Stimulated activated CD4-positive, alpha-beta T cell treated with anti-CD3 and anti-CD28 coated beads, Interleukin-4, amount 100 ng/mL, for 1 hour (primary cell): ENCODE data around the gene RALGAPA2.
"Not testable (repeated sequence)": the region's sequence is repeated elsewhere in the genome, so short reads cannot be mapped to it uniquely, and the experiment has no call there.

ENCODE experiments used
- DNase-seq: peaks from one replicate; pipeline ENCODE4 v3.0.0-alpha.2; 2020

Gene RALGAPA2

GRCh38 chr20:20566516-20566915 is 145.9 kb downstream of the RALGAPA2 start:
- no peak for DNase-seq

DNA sequence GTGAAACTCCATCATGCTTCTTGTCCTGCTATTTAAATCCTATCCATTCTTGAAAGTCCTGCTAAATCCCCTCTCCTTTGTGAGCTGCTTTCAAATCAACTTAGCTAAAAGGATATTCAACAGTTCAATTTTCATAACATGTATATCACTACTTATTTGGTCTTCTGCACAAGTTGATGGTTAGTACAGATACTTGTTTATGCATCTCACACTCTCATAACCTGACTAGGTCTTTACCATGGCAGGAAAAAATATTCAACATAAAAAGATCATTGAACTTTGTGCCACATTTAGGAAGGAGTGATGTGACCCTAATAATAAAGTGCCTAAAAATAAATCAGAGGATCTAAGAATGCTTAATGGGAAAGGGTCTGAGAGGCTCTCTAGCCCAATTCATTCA is 148.2 kb downstream of the RALGAPA2 start:
- no peak for DNase-seq

- no peak for DNase-seq
Observed at GRCh38 chr20:20562507-20562906, 149.9 kb downstream of the RALGAPA2 start.

GRCh38 chr20:20561841-20562240 is 150.6 kb downstream of the RALGAPA2 start:
- no peak for DNase-seq

DNA sequence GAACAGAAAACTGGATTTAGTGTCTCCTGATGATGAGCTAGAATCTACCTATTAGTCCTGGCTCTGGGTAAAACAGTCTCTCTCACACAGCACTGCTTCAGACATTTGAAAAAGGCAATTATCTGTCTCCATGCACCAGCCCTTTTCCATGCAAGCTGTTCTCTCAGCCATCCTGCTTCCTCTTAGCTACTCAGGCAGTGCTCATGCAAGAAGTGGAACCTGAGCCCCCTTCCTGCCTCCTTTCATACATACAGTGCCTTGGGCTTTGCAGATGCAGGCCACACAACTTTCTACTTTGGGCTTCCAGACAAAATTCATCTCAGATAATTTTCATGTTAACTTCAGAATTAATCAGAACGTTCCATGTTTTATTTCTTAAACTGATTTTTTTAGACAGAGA is 151.3 kb downstream of the RALGAPA2 start:
- no peak for DNase-seq

DNA sequence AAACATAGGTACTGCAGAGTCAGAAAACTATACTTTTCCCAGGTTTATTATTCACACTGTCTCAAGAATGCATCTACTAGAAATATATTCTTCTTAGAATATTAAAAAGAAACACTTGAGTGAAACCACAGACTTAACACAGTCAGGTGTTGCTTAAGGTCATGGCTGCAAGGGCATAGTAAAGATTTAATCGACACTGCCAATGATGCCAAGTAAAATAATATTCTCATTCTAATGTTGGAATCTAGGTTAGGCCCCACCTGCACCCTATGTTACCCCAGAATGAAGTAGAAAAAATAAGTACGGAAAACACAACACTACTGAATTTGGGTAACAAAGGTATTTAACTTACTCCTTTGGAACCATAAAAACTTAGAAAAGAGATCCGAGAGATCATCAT is 155.0 kb downstream of the RALGAPA2 start:
- DNase-seq: no peak

GRCh38 chr20:20555838-20556237 is 156.6 kb downstream of the RALGAPA2 start:
- no peak for DNase-seq

DNA sequence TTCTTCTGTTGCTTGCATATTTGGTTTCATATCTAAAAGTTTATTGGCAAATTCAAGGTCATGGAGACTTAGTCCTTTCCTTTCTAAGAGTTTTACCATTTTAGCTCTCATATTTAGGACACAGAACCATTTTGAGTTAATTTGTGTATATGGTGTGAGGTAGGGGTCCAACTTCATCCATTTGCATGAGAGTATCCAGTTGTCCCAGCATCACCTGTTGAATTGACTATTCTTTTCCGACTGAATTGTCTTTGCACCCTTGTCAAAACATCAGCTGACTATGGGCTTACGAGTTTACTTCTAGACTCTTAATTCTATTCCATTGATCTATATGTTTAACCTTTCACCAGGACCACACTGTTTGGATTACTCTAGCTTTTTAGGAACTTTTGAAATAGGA is 157.5 kb downstream of the RALGAPA2 start:
- DNase-seq: no peak

DNA sequence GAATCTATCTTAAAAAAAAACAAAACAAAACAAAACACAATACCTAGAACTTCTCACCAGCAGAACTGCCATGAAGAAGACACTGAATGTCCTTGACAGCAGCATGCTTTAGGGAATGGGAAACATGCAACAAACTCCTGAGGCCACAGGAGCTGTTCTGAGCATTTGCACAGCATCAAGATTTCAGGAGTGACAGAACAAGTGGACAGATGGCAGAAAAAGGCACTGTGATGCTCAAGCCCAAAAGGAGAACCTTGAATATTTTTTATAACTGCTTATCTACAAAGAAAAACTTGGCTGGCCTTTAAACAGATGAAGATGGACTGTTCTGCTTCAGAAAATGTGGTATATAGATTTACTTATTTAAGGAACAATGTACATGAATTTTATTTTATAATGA is 158.9 kb downstream of the RALGAPA2 start:
- no peak for DNase-seq

DNA sequence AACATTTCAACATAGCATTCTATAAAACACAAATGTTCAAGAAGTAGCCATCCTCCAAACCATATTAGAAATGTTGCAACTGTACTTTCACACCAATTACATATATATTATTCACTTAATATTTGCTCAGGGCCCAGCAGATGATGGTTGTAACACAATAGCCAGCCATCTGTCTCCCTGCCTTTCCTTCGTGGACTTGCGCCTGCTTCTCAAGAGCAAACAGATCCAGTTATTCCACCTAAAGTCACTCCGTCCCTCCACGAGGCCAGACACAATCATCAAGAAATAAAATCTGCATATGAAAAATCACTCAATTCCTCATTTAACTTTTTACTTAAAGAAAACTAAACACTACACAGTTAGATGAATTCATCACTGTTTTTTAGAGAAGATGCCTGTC is 160.4 kb downstream of the RALGAPA2 start:
- no peak for DNase-seq

DNA sequence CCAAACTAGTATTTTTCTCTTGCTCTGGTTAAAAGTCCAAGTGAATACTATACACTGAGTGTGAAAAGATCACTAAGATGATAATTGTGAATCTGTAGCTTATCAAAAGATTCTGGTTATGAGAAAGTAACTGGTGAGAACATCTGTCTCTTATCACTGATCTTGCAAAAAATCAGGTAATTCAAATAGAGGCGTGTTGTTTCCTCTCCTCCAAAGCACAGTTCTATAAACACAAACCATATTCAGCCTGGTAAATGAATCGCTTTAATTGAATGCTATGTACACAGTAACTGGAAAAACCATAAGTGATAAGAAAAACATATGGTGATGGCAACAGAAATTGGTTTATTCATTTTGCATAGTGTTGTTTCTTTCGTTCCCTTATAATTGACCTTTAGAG is 161.0 kb downstream of the RALGAPA2 start:
- DNase-seq: no peak

GRCh38 chr20:20549704-20550103 is 162.7 kb downstream of the RALGAPA2 start:
- DNase-seq: no peak

DNA sequence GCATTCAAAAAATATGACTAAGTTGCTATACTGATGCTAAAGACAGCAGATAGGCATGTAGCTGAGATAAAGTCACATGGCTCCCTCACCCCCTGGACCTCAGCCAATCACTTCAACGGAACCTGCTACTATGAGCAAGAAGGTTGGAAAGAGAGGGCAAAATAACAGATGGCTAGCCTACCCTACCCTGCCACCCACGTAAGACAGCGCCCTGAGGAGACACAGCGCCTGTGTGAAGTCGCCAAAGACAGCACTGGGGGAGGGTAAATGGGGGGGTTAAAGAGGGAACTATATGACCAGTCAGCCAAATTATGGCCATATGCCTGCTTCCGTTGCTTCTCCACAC is 163.2 kb downstream of the RALGAPA2 start:
- no peak for DNase-seq

- DNase-seq: no peak
Observed at GRCh38 chr20:20548527-20549266, 163.7 kb downstream of the RALGAPA2 start.

- no peak for DNase-seq
Observed at GRCh38 chr20:20547876-20548266, 164.6 kb downstream of the RALGAPA2 start.

GRCh38 chr20:20547221-20547875 is 165.1 kb downstream of the RALGAPA2 start:
- no peak for DNase-seq

GRCh38 chr20:20546402-20546801 is 166.0 kb downstream of the RALGAPA2 start:
- no peak for DNase-seq

GRCh38 chr20:20543348-20543747 is 169.1 kb downstream of the RALGAPA2 start:
- DNase-seq: not testable (repeated sequence)

DNA sequence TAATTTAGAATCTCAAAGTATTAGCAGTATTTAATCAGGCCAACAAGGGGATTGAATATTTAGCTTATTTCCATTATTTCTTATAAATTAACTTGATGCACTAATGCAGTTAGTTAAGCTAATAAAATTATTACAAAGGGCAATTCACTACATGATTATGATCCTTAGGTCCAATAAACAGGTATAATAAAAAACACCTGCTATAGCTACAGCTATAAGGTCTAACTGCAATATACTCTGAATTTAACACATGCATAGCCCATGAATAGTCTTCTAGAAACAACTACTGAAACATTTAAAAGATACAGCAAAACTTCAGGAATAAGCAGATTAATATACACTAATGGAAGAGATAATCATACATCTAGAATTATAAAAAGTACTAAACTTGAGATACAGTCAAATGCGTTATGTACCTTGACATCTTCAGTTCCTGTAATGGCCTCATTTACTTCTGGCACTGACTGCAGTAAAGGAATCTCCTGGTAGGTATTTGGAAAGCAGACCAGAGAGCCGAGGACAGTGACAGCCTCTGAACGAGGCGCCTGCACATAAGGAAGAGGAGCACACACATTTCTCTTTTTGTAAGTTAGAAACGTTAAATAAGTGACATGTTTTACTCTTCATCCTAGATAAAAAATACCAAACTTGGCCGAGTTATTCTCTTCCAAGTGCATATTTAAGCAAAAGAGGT is 176.1 kb downstream of the RALGAPA2 start:
- no peak for DNase-seq

DNA sequence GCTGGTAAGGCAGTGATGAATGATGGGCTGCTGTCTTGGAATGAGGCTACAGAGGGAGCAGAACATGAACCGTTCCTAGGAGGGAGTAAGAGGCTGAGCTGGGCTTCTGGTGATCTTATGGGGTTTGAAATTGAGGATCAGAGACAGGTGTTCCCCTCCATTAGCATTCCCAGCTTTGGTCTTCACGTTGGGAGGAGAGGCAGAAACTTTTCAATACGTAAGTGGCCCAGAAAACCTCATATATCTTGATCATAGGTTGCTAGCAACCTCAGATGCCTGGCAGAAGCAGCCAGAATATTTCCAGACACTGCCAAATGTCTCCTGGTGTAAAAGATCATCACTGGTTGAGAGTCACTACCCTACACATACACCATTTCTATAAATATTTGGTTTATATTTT is 177.4 kb downstream of the RALGAPA2 start:
- DNase-seq: no peak

DNA sequence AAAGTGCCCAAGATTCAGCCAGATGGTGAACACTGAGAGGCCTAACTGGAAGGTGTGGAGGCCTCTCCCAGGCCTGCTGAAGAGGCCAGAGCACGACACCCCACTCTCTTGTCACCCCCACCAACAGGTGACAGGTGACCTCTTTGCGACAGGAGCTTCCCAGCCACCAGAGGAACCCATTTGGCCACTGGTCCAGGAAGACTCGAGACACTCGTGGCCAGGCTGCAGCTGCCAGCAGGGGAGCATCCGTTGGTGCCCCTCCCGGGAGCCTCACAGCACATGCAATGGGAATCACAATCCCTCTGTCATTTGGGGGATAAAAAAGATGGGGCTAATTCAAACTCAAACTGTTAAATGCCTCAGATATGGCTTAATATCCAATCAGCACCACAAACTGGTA is 181.2 kb downstream of the RALGAPA2 start:
- DNase-seq: no peak

DNA sequence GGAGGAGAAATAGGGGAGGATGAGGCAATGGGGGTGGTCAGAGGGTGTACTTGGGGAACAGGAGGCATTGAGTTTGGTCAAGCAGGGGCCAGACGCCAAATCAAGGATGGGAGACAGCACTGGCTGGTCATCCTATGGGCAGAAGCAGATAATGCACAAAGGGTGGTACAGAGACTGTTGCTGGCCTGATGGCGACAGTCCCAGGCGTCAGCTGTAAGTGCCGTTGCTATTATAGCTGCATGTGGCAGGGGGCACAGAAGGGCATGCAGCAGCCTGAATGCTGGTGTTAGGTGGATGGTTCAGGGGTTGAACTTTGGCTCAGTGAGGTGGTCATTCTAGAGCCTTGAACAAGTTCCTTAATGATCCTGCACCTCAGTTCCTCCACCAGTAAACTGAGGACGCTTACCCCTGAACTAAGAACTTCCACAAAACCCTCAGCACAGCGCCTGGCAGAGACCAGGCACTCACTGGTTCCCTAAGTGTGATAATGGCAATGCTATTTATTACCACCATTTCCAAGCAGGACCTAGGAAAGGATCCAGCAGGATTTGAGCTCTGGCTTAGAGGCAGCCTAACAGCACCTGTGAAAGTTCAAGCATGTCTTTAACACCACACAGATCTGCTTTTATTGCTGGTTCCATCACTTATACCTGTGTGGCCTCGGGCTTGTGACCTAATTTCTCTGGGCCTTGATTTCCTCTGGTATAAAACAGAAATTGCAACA is 181.9 kb downstream of the RALGAPA2 start:
- no peak for DNase-seq

- no peak for DNase-seq
Observed at GRCh38 chr20:20529597-20529996, 182.8 kb downstream of the RALGAPA2 start.

GRCh38 chr20:20528861-20529260 is 183.6 kb downstream of the RALGAPA2 start:
- no peak for DNase-seq
